Stimulated activated CD8-positive, alpha-beta memory T cell treated with anti-CD3 and anti-CD28 coated beads, Interleukin-4, amount 100 ng/mL, for 1 hour (primary cell): ENCODE measurements around the gene CDH2.

Source experiments
- DNase-seq, 2 donors: peaks; one replicate each; pipeline ENCODE4 v3.0.0-alpha.2; 2020; ENCODE audit warnings: low read depth in 2 of 2, low spot score in 1 of 2

The CDH2 gene

GRCh38 chr18:28091197-28091596 is 85.7 kb downstream of the CDH2 start:
- DNase-seq: no peak

GRCh38 chr18:28088477-28088876 is 88.5 kb downstream of the CDH2 start:
- DNase-seq: no peak

- no peak for DNase-seq
These were observed 90.0 kb downstream of the CDH2 start for GRCh38 chr18:28086670-28087552.

GRCh38 chr18:28081516-28081915 is 95.4 kb downstream of the CDH2 start:
- no peak for DNase-seq

GRCh38 chr18:28080876-28081300 is 96.0 kb downstream of the CDH2 start:
- no peak for DNase-seq

GRCh38 chr18:28079883-28080282 is 97.0 kb downstream of the CDH2 start:
- no peak for DNase-seq

- no peak for DNase-seq
These were observed 98.1 kb downstream of the CDH2 start for GRCh38 chr18:28078849-28079248.

- DNase-seq: no peak
These were observed 98.6 kb downstream of the CDH2 start for GRCh38 chr18:28078298-28078697.

GRCh38 chr18:28075501-28075900 is 101.4 kb downstream of the CDH2 start:
- DNase-seq: no peak

GRCh38 chr18:28074076-28074475 is 102.9 kb downstream of the CDH2 start:
- DNase-seq: no peak

GRCh38 chr18:28073658-28074057 is 103.3 kb downstream of the CDH2 start:
- no peak for DNase-seq

- no peak for DNase-seq
These were observed 105.7 kb downstream of the CDH2 start for GRCh38 chr18:28071199-28071598.

- DNase-seq: no peak
These were observed 108.7 kb downstream of the CDH2 start for GRCh38 chr18:28068207-28068606.

- no peak for DNase-seq
These were observed 109.6 kb downstream of the CDH2 start for GRCh38 chr18:28067346-28067745.

GRCh38 chr18:28065793-28066186 is 111.1 kb downstream of the CDH2 start:
- DNase-seq: no peak

GRCh38 chr18:28065031-28065792 is 111.7 kb downstream of the CDH2 start:
- DNase-seq: no peak

- DNase-seq: no peak
These were observed 113.0 kb downstream of the CDH2 start for GRCh38 chr18:28063926-28064325.

- no peak for DNase-seq
These were observed 113.6 kb downstream of the CDH2 start for GRCh38 chr18:28063271-28063761.

GRCh38 chr18:28062443-28062842 is 114.5 kb downstream of the CDH2 start:
- no peak for DNase-seq

- DNase-seq: no peak
These were observed 117.1 kb downstream of the CDH2 start for GRCh38 chr18:28059861-28060260.

GRCh38 chr18:28050545-28050944 is 126.4 kb downstream of the CDH2 start:
- no peak for DNase-seq

- no peak for DNase-seq
These were observed 128.3 kb downstream of the CDH2 start for GRCh38 chr18:28048612-28049011.
